ENCODE data around the gene ZYX. TPM values are rescaled to one million over a fixed set of nuclear protein-coding genes. Genes with fewer than 3 reads are reported as not detected.

The ZYX gene
- total RNA-seq, 6 experiments from 2014 or later, result 491 to 576 (median 546) TPM

DNA sequence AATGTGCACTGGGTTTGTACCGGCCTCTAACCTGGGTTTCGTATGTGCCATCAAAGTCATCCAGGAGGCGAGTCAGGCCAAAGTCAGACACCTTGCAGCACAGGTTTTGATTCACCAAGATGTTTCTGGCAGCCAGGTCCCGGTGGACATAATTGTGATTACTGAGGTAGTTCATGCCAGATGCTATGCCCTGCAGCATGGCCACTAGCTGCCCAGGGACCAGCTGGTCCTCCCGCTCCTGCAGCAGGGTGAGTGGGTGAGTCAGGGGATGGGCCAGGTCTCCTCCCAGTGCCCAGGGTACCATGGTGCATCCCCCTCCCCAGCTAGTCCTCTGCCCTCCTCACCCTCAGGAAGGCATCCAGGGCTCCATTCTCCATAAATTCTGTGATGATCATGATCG lies 13.6 kb downstream of the ZYX start:
- Mint-ChIP-seq H3K9me3 (peaks cover 5% of the 10 kb centered on the region; the same call in 1 of the 2 replicates), H3K4me1 (ENCODE audit: low read depth) (peaks cover 49% of the 10 kb centered on the region), H3K36me3 (ENCODE audit: low read depth) (peaks cover 20% of the 10 kb centered on the region), H3K27ac (no peak overlapping the region; the same call in 1 of the 2 replicates), H3K27me3 (ENCODE audit: insufficient read depth) (peaks cover 29% of the 10 kb centered on the region), H3K4me3 (no peak overlapping the region)
- DNase-seq, result no peak
- TF ChIP-seq CTCF (IDR thresholded peaks at IDR 0.05), result no peak

- Mint-ChIP-seq H3K27ac (peak overlapping the region; percentile 18; the same call in 1 of the 2 replicates), H3K4me1 (ENCODE audit: low read depth) (peaks cover 42% of the 10 kb centered on the region), H3K36me3 (ENCODE audit: low read depth) (peaks cover 14% of the 10 kb centered on the region), H3K4me3 (no peak overlapping the region), H3K9me3 (peaks cover 5% of the 10 kb centered on the region; the same call in 1 of the 2 replicates), H3K27me3 (ENCODE audit: insufficient read depth) (peaks cover 25% of the 10 kb centered on the region)
- DNase-seq, result no peak
- peak; percentile 67 for TF ChIP-seq CTCF (IDR thresholded peaks at IDR 0.05)
Measured at GRCh38 chr7:143395187-143396149, 14.3 kb downstream of the ZYX start.

DNA sequence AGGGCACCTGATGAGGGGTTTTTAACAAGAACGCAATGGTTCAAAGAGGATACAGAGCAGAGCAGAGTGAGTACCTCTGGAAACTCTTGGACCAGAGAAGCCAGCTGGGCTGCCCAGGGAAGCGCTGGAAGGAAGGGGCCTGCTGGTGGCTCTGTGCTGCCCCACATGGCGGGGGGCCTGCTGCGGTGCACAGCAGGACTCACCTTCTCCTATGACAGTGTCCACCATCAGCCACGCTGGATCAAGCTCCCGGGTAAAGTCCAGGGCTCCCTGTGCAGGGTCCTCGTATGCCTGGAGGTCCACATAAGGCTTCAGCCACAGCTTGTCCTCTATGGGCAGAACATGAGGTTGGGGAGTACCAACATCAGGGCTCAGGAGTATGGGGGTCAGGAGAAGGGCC lies 15.0 kb downstream of the ZYX start:
- peaks cover 5% of the 10 kb centered on the region; the same call in 1 of the 2 replicates for H3K9me3 Mint-ChIP-seq
- peaks cover 35% of the 10 kb centered on the region for H3K4me1 Mint-ChIP-seq (ENCODE audit: low read depth)
- H3K36me3 Mint-ChIP-seq (ENCODE audit: low read depth), result peaks cover 14% of the 10 kb centered on the region
- H3K27ac Mint-ChIP-seq, result 0 out of 2 replicates have a peak overlapping the region, but pooled peaks have one; percentile 18
- H3K27me3 Mint-ChIP-seq (ENCODE audit: insufficient read depth), result peaks cover 27% of the 10 kb centered on the region
- H3K4me3 Mint-ChIP-seq, result no peak overlapping the region
- no peak for TF ChIP-seq CTCF (IDR thresholded peaks at IDR 0.05)
- no peak for DNase-seq

- Mint-ChIP-seq H3K36me3 (ENCODE audit: low read depth) (peaks cover 13% of the 10 kb centered on the region), H3K9me3 (peaks cover 5% of the 10 kb centered on the region; the same call in 1 of the 2 replicates), H3K27me3 (ENCODE audit: insufficient read depth) (peaks cover 31% of the 10 kb centered on the region), H3K4me1 (ENCODE audit: low read depth) (peaks cover 28% of the 10 kb centered on the region), H3K27ac (no peak overlapping the region; the same call in 1 of the 2 replicates), H3K4me3 (no peak overlapping the region; the same call in 1 of the 2 replicates)
- no peak for DNase-seq
- TF ChIP-seq CTCF (IDR thresholded peaks at IDR 0.05), result no peak
Measured at GRCh38 chr7:143396625-143397556, 15.7 kb downstream of the ZYX start.
